Measurements from ENCODE around the gene KLF18.
"Not testable (repeated sequence)": the region's sequence is repeated elsewhere in the genome, so short reads cannot be mapped to it uniquely, and the experiment has no call there.

The KLF18 gene

GRCh38 chr1:44144962-44145756 lies 3.7 kb upstream of the KLF18 start:
- no peak overlapping the region for H3K4me3 ChIP-seq (ENCODE audit: low read length)
- TF ChIP-seq, protein P1, sequence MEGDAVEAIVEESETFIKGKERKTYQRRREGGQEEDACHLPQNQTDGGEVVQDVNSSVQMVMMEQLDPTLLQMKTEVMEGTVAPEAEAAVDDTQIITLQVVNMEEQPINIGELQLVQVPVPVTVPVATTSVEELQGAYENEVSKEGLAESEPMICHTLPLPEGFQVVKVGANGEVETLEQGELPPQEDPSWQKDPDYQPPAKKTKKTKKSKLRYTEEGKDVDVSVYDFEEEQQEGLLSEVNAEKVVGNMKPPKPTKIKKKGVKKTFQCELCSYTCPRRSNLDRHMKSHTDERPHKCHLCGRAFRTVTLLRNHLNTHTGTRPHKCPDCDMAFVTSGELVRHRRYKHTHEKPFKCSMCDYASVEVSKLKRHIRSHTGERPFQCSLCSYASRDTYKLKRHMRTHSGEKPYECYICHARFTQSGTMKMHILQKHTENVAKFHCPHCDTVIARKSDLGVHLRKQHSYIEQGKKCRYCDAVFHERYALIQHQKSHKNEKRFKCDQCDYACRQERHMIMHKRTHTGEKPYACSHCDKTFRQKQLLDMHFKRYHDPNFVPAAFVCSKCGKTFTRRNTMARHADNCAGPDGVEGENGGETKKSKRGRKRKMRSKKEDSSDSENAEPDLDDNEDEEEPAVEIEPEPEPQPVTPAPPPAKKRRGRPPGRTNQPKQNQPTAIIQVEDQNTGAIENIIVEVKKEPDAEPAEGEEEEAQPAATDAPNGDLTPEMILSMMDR (conservative IDR thresholded peaks at IDR 0.05; ENCODE audit: low read length) = no peak
- DNase-seq (ENCODE audit: low read depth) = no peak

GRCh38 chr1:44139565-44139964 lies 1.9 kb downstream of the KLF18 start:
- not testable (repeated sequence) for DNase-seq (ENCODE audit: low read depth); H3K4me3 ChIP-seq (ENCODE audit: low read length)

GRCh38 chr1:44138239-44138638 lies 3.2 kb downstream of the KLF18 start:
- DNase-seq (ENCODE audit: low read depth) = no peak
- TF ChIP-seq, protein P1 (conservative IDR thresholded peaks at IDR 0.05; ENCODE audit: low read length) = no peak
- H3K4me3 ChIP-seq (ENCODE audit: low read length) = no peak overlapping the region

- DNase-seq (ENCODE audit: low read depth) = no peak
- H3K4me3 ChIP-seq (ENCODE audit: low read length) = no peak overlapping the region
- TF ChIP-seq, protein P1 (conservative IDR thresholded peaks at IDR 0.05; ENCODE audit: low read length) = no peak
Observed at GRCh38 chr1:44135886-44136285, 5.5 kb downstream of the KLF18 start.

- H3K4me3 ChIP-seq (ENCODE audit: low read length) = no peak overlapping the region
- TF ChIP-seq, protein P1 (conservative IDR thresholded peaks at IDR 0.05; ENCODE audit: low read length) = no peak
- no peak for DNase-seq (ENCODE audit: low read depth)
Observed at GRCh38 chr1:44134071-44134920, 7.1 kb downstream of the KLF18 start.

DNA sequence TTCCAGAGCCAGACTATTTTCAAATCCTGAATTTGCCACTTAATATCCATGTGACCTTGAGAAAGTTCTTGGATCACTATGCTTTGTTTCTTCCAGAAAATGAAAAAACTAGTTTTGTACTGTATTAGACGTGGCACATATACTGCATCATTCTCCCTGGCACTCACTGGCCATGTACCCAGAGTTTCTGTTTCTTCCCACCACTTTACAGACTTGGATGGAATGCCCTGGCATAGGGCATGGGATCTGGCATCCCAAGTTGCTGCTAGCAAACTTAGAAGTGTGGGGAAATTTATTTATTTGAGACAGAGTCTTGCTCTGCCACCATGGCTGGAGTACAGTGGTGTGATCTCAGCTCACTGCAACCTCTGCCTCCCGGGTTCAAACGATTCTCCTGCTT lies 10.0 kb downstream of the KLF18 start:
- no peak overlapping the region for H3K4me3 ChIP-seq (ENCODE audit: low read length)
- no peak for DNase-seq (ENCODE audit: low read depth)
- TF ChIP-seq, protein P1 (conservative IDR thresholded peaks at IDR 0.05; ENCODE audit: low read length) = no peak

- TF ChIP-seq, protein P1 (conservative IDR thresholded peaks at IDR 0.05; ENCODE audit: low read length) = no peak
- DNase-seq (ENCODE audit: low read depth) = no peak
- no peak overlapping the region for H3K4me3 ChIP-seq (ENCODE audit: low read length)
Observed at GRCh38 chr1:44129616-44130500, 11.6 kb downstream of the KLF18 start.
